ENCODE data around the gene PHYHD1. TPM values are rescaled to one million over a fixed set of nuclear protein-coding genes. Genes with fewer than 3 reads are reported as not detected.
A peak's percentile ranks its signal among the peaks of the same experiment; 100 is the strongest.
"Not testable (repeated sequence)": the region's sequence is repeated elsewhere in the genome, so short reads cannot be mapped to it uniquely, and the experiment has no call there.

The PHYHD1 gene
- total RNA-seq, 1 donor from 2014 or later = 28.7 TPM

DNA sequence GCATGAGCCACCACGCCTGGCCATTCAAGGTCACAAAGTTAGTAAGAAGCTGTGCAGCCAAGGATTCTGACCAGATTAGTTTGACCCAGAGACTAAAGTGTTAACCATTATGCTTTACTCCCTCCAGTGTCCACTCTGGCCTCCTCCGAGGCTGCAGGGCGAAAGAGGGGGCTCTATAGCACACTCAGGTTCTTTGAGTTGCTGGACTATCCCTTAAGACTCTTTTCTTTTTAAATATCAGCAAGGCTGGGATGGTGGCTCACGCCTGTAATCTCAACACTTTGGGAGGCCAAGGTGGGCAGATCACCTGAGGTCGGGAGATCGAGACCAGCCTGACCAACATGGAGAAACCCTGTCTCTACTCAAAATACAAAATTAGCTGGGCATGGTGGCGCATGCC is 24.2 kb downstream of the PHYHD1 start:
- intact Hi-C loops (cut with DNase I); DNase-seq; ATAC-seq (ENCODE audit: poor library complexity): not testable (repeated sequence)

DNA sequence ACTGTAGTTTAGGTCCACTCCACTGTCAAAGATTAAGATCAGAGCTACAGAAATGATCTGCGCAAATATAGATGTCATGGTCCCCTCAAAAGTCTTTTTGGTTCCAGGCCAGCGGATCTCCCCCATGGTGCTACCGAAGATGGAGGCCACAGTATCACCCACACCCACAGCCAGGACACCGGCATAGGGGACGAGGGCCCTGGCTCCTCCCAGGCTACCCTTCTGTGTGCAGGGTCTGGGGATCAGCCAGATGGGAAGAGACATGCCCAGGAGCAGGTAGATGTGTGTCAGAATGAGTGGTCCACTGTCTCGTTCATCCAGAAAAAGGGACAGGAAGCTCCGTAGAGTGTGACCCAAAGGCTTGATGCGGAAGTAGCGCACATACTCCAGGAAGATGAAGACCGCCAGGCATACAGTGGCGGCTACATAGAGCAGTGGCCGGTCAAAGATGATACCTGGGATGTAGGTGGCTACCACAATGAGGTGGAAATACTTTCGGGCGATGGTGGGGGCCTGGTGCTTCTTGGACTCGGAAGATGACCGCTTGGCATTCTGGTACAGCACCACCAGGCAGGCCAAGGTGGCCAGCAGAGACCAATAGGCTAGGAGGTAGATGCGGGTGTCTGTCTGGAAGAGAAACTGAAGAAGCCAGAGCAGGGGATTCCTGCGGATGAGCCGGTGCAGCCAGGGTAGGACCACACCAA is 25.2 kb downstream of the PHYHD1 start:
- intact Hi-C loops (cut with DNase I) = no loop called here
- DNase-seq (no peak), ATAC-seq (ENCODE audit: poor library complexity) (no peak)

DNA sequence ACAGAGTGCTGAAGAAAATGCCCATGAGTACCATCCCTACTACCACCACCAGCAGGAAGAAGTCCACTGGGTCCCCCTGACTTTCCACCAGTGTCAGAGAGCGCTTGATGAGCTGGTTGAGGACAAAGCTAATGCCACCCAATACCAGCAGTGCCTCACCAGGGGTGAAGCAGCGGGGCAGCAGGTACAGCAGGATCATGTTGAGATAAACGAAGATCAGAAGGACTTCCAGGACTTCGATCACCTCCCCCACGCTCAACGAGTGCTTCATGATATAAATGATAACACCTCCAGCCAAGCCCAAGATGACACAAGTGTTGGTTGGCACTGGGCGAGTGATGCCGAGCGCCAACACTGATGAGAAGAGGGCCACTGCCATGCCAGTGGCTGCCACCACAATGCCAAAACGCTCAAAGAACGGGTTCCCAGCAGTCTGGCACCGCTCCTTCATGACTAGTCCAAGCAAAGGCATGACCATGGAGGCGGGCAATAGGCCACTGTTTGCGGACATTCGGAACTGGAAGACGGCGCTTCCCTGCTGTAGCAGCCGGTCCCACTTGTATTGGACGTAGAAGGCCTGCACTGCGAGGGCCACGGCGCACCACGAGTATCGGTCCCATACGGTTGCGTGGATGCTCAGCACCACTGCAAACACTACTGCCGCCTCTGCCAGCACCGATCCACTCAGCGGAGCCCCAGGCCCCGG is 25.9 kb downstream of the PHYHD1 start:
- ATAC-seq (ENCODE audit: poor library complexity) (peak; percentile 46), DNase-seq (no peak)
- intact Hi-C loops (cut with DNase I) = no loop called here

DNA sequence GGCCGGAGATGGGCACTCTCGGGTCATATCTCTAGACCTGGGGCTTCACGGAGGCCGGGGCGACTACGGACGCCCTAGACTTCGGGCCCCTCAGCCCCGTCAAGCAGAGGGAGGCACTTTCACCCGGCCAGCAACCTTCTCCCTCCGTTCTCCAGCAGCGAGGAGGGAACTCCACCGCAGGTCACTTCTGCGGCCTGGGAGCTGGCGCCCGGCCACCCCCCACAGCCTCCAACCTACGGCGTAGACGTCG is 26.4 kb downstream of the PHYHD1 start:
- peak; percentile 32 for ATAC-seq (ENCODE audit: poor library complexity)
- DNase-seq = no peak
- intact Hi-C loops (cut with DNase I) = no loop called here

DNA sequence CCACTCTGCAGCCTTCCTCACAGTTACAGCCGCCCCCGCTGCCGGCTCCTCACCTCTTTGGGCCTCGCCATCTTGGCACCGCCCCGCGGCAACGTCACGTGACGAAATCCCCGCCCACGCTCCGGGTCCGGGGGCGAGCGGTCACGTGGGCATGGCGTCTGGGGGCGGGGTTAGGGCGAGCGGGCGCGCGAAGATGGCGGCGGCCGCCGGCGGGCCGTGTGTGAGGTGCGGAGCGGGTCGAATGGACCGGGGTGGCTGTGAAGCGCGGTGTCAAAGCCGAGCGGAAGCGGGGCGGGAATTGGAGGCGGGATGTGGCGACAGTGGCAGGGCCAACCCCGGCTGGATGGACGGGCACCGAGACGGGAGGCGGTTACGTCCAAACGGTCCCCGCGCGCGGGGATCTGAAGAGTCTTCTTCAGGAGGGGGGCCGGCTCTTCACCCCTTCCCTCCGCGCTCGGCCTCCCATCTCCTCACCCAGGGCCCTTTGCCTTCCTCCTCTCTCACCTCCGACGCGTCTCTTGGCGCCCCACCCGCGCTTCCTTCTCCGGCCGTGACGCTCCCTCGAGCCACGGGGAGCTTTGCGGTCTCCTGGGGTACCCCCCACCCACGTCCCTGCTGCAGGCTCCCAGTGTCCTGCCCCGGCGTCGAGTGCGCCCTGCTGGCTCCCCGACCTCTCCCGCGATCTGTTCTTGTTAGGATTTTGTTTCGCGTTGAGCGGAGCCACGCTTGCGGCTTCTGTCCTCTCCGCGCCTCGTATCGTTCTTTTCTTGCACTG is 26.9 kb downstream of the PHYHD1 start, which contains the start of the genes DOLK and NUP188:
TSS of gene DOLK (minus strand) at position 77 of the 775 bp plus-strand sequence. CDS start 300 bp downstream, outside the sequence.
TSS of gene NUP188 (plus strand) at position 173 of the 775 bp plus-strand sequence. CDS start at position 194, 21 bp downstream.
- intact Hi-C loops (cut with DNase I) = no loop called here
- ATAC-seq (ENCODE audit: poor library complexity) (peak; percentile 96), DNase-seq (peak; percentile 98)

DNA sequence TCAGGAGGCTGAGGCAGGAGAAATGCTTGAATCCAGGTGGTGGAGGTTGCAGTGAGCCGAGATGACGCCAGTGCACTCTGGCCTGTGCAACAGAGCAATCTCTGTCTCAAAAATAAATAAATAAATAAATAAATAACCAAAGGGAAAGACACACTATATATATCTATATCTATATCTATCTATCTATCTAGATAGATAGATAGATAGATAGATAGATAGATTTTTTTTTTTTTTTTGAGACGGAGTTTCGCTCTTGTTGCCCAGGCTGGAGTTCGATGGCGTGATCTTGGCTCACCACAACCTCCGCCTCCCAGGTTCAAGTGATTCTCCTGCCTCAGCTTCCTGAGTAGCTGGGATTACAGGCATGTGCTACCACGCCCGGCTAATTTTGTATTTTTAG is 40.6 kb downstream of the PHYHD1 start:
- DNase-seq; ATAC-seq (ENCODE audit: poor library complexity); intact Hi-C loops (cut with DNase I): not testable (repeated sequence)

DNA sequence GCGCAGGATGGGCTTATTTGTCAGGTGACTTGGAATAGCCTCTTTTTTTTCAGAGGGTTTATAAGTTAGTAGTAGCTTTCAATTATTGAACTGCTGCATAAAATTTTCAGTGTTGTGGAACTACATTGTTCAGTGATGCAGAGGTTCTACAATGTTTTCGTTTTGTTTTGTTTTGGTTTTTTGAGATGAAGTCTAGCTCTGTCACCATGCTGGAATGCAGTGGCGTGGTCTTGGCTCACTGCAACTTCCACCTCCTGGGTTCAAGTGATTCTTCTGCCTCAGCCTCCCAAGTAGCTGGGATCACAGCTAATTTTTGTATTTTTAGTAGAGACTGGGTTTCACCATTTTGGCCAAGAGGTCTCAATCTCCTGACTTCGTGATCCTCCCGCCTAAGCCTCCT is 48.7 kb downstream of the PHYHD1 start:
- intact Hi-C loops (cut with DNase I) = no loop called here
- ATAC-seq (ENCODE audit: poor library complexity) (no peak), DNase-seq (no peak)

DNA sequence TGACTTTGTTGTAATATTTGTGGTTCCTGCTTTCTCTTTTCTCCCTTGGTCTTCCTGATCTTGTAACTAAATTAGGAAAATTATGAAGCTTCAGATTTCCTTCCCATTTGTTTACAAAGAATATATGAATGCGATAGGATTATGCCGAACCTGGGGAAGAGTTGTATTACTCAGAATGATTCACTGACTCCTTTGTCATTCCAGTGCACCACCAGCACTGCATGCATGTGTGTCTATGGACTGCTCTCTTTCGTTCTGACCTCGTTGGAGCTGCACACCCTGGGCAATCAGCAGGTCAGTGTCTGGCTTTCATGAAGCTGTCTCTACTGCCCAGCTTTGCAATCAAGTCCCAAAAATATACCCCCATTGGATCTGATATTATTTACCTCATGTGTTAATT is 52.2 kb downstream of the PHYHD1 start:
- intact Hi-C loops (cut with DNase I) = no loop called here
- DNase-seq = no peak
- no peak for ATAC-seq (ENCODE audit: poor library complexity)

DNA sequence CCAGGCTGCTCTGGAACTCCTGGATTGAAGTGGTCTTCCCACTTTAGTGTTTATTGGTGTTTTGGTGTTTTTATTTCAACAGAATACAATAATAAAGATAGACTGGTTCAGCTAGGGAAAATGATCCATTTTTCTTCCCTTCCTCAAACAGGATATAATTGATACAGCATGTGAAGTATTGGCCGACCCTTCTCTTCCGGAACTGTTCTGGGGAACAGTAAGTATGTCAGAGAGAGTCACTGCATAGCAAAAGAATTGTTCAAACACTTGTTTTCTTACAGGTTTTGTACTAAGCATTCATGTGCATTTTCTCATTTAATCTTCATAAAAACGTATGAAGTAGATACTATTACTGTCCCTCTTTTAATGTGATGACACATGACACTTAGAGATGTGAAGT is 58.3 kb downstream of the PHYHD1 start:
- intact Hi-C loops (cut with DNase I) = no loop called here
- DNase-seq = no peak
- no peak for ATAC-seq (ENCODE audit: poor library complexity)

DNA sequence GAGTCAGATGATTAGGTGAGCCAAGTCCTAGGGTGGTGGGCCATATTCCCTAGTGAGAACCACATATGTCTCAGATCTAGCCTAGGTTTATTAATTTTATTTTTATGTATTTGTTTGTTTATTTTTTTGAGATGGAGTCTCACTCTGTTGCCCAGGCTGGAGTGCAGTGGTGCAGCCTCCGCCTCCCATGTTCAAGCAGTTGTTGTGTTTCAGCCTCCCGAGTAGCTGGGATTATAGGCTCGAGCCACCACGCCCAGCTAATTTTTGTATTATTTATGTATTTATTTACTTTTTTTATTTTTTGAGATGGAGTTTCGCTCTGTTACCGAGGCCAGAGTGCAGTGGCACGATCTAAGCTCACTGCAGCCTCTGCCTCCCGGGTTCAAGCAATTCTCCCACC is 62.8 kb downstream of the PHYHD1 start:
- intact Hi-C loops (cut with DNase I) = no loop called here
- DNase-seq = no peak
- no peak for ATAC-seq (ENCODE audit: poor library complexity)

DNA sequence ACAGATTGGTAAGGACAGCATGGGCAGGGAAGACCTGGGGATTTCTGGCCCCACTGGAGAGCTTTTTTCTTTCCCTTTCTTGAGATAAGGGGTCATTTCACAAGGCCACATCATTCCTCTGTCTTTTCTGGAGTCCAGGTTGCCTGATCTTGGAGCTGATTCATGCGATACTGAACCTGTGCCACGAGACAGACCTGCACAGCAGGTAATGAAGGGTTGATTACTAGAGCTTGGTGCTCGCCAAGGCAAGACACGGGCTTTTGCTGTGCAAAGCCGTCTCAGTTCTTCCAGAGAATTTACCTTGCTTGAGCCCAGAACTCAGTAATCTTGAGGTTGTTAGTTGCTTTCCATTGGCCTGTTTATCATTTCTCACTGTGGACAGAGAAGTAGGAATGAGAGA is 65.9 kb downstream of the PHYHD1 start:
- ATAC-seq (ENCODE audit: poor library complexity) (no peak), DNase-seq (no peak)
- intact Hi-C loops (cut with DNase I) = no loop called here

DNA sequence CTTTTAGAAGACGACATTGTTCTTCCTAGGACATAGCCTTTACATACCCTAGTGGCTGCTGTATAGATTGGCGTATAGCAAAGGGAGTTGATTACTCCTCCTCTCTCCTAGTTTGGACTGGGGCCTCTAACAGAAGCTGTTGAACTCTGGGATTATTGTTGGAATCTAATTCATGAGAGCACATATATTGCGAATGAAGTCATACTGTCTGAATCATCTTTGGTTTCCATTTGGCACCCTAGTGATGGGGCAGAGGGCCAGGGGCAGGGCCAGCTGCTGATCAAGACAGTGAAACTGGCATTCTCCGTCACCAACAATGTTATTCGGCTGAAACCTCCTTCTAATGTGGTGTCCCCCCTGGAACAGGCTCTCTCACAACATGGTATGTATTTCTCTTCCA is 67.0 kb downstream of the PHYHD1 start:
- ATAC-seq (ENCODE audit: poor library complexity) (no peak), DNase-seq (no peak)
- intact Hi-C loops (cut with DNase I) = no loop called here

Other genes with a start within 250 kb of the PHYHD1 start
- gene SET, start 231.8 kb upstream of the PHYHD1 start, total RNA-seq = 167 TPM
- 5.7 TPM for gene PKN3, start 218.5 kb upstream of the PHYHD1 start, total RNA-seq
- 5.4 TPM for gene ZDHHC12, start 196.9 kb upstream of the PHYHD1 start, total RNA-seq
- gene ZER1, start 149.1 kb upstream of the PHYHD1 start, total RNA-seq = 57.3 TPM
- 16.6 TPM for gene TBC1D13, start 133.7 kb upstream of the PHYHD1 start, total RNA-seq
- 89.0 TPM for gene ENDOG, start 102.5 kb upstream of the PHYHD1 start, total RNA-seq
- gene SPOUT1, start 91.2 kb upstream of the PHYHD1 start, total RNA-seq = 15.8 TPM
- gene KYAT1, start 39.0 kb upstream of the PHYHD1 start, total RNA-seq = 12.6 TPM
- 20.2 TPM for gene LRRC8A, start 38.8 kb upstream of the PHYHD1 start, total RNA-seq
- 6.4 TPM for gene DOLK, start 26.6 kb downstream of the PHYHD1 start, total RNA-seq
- gene NUP188, start 26.7 kb downstream of the PHYHD1 start, total RNA-seq = 21.0 TPM
- 30.8 TPM for gene SH3GLB2, start 107.3 kb downstream of the PHYHD1 start, total RNA-seq
- gene MIGA2, start 115.6 kb downstream of the PHYHD1 start, total RNA-seq = 32.8 TPM
- gene DOLPP1, start 160.1 kb downstream of the PHYHD1 start, total RNA-seq = 4.4 TPM
- gene CRAT, start 189.8 kb downstream of the PHYHD1 start, total RNA-seq = 85.4 TPM
- gene PTPA, start 190.4 kb downstream of the PHYHD1 start, total RNA-seq = 179 TPM

All from Right ventricle myocardium superior (tissue), 1 donor.